Measurements from ENCODE around the gene MACIR. TPM values are rescaled to one million over a fixed set of nuclear protein-coding genes. Genes with fewer than 3 reads are reported as not detected.

The MACIR gene
- total and polyA plus RNA-seq, 9 of the 15 experiments (the other 6 are each of a cell fraction or from before 2014, with no cell fraction given) = 1.4 to 11.6 (median 9.4) TPM

GRCh38 chr5:103315455-103315854 is 56.9 kb downstream of the MACIR start (continued):
- no peak for TF ChIP-seq BCLAF1 (IDR thresholded peaks at IDR 0.05; ENCODE audit: borderline replicate concordance in 1 of 2, control insufficient read depth in 1 of 2, low read depth in 2 of 2, low read length in 1 of 2)
- no peak for TF ChIP-seq ZBTB33 (CRISPR knock-in tag; IDR thresholded peaks at IDR 0.05)
- no peak for TF ChIP-seq ZFX (CRISPR knock-in tag; IDR thresholded peaks at IDR 0.05)
- no peak for TF ChIP-seq REST (IDR thresholded peaks at IDR 0.05; ENCODE audit: borderline replicate concordance)
- no peak for TF ChIP-seq REST (CRISPR knock-in tag; IDR thresholded peaks at IDR 0.05; ENCODE audit: low read depth)
- no peak for TF ChIP-seq E4F1 (CRISPR knock-in tag; IDR thresholded peaks at IDR 0.05; ENCODE audit: borderline replicate concordance)
